Esophagus squamous epithelium (tissue), 5 donors: ENCODE data around the gene ZNF454. TPM values are rescaled to one million over a fixed set of nuclear protein-coding genes. Genes with fewer than 3 reads are reported as not detected.

ENCODE experiments used
- DNase-seq: peaks from one replicate; lab custom pipeline; 2025; lab: John Stamatoyannopoulos, UW
- H3K27ac ChIP-seq, 4 donors: fragments of 200-600 bp; sonication (generic); one replicate each; pipeline ENCODE4 v1.5.1; 2016 to 2019; ENCODE audit warnings: mild to moderate bottlenecking in 1 of 4
- H3K27me3 ChIP-seq, 4 donors: fragments of 200-600 bp; sonication (generic); 1 replicate in 3 of 4; 2 replicates in 1 of 4; pipeline versions ENCODE4 v1.5.1 to v1.6.0; 2017 to 2021; ENCODE audit warnings: antibody characterized with exemption in 1 of 4
- H3K36me3 ChIP-seq, 3 donors: fragments of 200-600 bp; sonication (generic); one replicate each; pipeline ENCODE4 v1.5.1; 2016 to 2019
- H3K4me1 ChIP-seq, 3 donors: fragments of 200-600 bp; sonication (generic); one replicate each; pipeline ENCODE4 v1.5.1; 2017 to 2019
- H3K4me3 ChIP-seq, 4 donors: fragments of 200-600 bp; sonication (generic); 1 replicate in 3 of 4; 2 replicates in 1 of 4; pipeline ENCODE4 v1.5.1; 2016 to 2019; ENCODE audit warnings: mild to moderate bottlenecking in 2 of 4, moderate library complexity in 1 of 4
- H3K9me3 ChIP-seq, 3 donors: fragments of 200-600 bp; sonication (generic); one replicate each; pipeline ENCODE4 v1.5.1; 2016 to 2019
- POLR2A ChIP-seq, 4 donors: fragments of 450-650 bp; IDR thresholded peaks; one replicate each; pipeline ENCODE4 v1.6.1; 2017; ENCODE audit warnings: antibody characterized with exemption in 4 of 4, mild to moderate bottlenecking in 4 of 4, moderate library complexity in 3 of 4
- WGBS, 2 donors: methylation state at CpG; one replicate each; pipeline ENCODE4 v1.1.5; 2018; 5-methylcytosine and 5-hydroxymethylcytosine counted together
- intact Hi-C: fragments of 100-400 bp; cut with DNase I; formaldehyde crosslinking; loops from one replicate; pipeline ENCODE4 v1.15.0; 2022
- total RNA-seq, 4 donors: library from RNA; depleted of rRNA; stranded (reverse); fragments of >200 nt; gene quantifications; one replicate each; pipeline ENCODE4 v1.1.0, GENCODE V29; 2016
- TF ChIP-seq, protein P1 (sequence below), 6 experiments: fragments of 450-650 bp in 4 of 6; fragments of 200-600 bp in 2 of 6; sonication (generic) in 2 of 6; IDR thresholded peaks; one replicate each; pipeline ENCODE4 v1.5.1; 2016 to 2019; ENCODE audit warnings: antibody characterized with exemption in 6 of 6, mild to moderate bottlenecking in 4 of 6, moderate library complexity in 4 of 6
- donor health status: DM: yes; HTN: yes; CAD: no.

Gene ZNF454
- total RNA-seq, 4 donors from 2014 or later = 0.40 to 1.5 (median 1.4) TPM; not detected in 1

DNA sequence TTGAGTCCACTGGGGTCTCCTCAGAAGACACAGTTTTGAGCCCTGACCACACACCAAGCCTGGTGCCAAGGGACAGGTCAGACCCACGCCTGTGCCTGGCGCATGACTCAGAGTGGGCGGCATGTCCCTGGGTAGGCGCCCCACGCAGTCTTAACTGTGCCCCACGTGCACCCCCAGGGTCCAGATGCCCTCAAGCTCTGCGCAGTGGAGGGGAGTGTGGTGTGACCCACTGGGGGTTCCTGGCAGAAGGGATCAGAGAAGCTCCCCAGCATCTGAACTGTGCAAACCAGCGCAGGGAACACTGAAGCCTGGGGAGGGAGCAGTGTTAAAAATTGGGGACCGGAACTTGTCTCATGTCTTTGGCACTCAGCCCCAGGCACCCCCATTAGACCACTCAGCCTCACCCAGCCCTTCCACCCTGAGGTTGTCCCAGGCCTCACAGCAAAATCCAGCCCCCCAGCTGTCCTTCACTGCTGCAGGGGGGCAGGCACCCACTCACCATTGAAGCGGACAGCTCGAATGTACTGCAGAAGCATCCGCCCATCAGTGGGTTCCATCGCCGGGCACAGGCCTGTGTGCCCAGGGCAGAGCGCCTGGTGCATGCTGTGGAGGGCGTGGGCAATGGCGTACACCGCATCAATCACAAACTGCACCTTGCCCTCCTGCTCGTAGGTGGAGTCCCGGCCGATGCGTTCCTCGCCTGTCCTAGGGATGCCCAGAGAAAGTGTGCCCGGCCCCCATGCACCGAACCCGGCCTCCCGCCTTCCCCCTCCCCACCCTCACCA, 47.6 kb downstream of the ZNF454 start:
- Histone ChIP-seq H3K27me3 (peaks cover 0 to 24% (median under 1%) of the 10 kb centered on the region in 4 donors), H3K36me3 (no peaks in the 10 kb centered on the region), H3K27ac (no peak overlapping the region), H3K4me3 (no peak overlapping the region), H3K4me1 (no peaks in the 10 kb centered on the region), H3K9me3 (peaks cover 0 to 73% (median 29%) of the 10 kb centered on the region in 3 donors)
- WGBS, 2 donors = 88 to 89% methylated on average over 14 of the region's 27 CpGs
- TF ChIP-seq, protein P1, sequence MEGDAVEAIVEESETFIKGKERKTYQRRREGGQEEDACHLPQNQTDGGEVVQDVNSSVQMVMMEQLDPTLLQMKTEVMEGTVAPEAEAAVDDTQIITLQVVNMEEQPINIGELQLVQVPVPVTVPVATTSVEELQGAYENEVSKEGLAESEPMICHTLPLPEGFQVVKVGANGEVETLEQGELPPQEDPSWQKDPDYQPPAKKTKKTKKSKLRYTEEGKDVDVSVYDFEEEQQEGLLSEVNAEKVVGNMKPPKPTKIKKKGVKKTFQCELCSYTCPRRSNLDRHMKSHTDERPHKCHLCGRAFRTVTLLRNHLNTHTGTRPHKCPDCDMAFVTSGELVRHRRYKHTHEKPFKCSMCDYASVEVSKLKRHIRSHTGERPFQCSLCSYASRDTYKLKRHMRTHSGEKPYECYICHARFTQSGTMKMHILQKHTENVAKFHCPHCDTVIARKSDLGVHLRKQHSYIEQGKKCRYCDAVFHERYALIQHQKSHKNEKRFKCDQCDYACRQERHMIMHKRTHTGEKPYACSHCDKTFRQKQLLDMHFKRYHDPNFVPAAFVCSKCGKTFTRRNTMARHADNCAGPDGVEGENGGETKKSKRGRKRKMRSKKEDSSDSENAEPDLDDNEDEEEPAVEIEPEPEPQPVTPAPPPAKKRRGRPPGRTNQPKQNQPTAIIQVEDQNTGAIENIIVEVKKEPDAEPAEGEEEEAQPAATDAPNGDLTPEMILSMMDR (IDR thresholded peaks at IDR 0.05) = no peak
- no peak for TF ChIP-seq POLR2A (IDR thresholded peaks at IDR 0.05)
- intact Hi-C loops = no loop called here
- no peak for DNase-seq

DNA sequence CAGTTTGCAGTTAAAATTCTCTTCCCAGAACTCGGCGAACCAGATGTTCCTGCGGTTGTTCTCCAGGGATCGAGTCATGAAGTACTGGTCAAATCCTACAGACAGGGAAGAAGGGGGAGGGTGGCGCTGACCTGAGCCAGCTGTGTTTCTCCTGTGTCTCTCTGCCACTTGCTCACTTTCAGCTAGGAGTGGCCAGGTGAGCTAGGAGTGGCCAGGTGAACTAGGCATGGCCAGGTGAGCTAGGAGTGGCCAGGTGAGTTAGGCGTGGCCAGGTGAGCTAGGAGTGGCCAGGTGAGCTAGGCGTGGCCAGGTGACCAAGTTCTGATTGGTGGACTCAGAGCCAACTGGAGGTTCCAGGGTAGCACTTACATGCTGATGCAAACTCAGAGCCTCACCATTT, 48.3 kb downstream of the ZNF454 start:
- TF ChIP-seq, protein P1 (IDR thresholded peaks at IDR 0.05) = no peak
- no peak for TF ChIP-seq POLR2A (IDR thresholded peaks at IDR 0.05)
- H3K4me1 ChIP-seq = peaks cover 0 to 4% (median 3%) of the 10 kb centered on the region in 3 donors
- 67% methylated on average over 4 of the region's 7 CpGs; no CpG with 5 or more reads in 1 of the 2 donors for WGBS, 2 donors
- H3K4me3 ChIP-seq = no peak overlapping the region
- intact Hi-C loops = no loop called here
- H3K36me3 ChIP-seq = no peaks in the 10 kb centered on the region
- no peak overlapping the region for H3K27ac ChIP-seq
- peaks cover 0 to 31% (median 3%) of the 10 kb centered on the region in 4 donors for H3K27me3 ChIP-seq
- H3K9me3 ChIP-seq = peaks cover 0 to 66% (median 27%) of the 10 kb centered on the region in 3 donors
- no peak for DNase-seq

DNA sequence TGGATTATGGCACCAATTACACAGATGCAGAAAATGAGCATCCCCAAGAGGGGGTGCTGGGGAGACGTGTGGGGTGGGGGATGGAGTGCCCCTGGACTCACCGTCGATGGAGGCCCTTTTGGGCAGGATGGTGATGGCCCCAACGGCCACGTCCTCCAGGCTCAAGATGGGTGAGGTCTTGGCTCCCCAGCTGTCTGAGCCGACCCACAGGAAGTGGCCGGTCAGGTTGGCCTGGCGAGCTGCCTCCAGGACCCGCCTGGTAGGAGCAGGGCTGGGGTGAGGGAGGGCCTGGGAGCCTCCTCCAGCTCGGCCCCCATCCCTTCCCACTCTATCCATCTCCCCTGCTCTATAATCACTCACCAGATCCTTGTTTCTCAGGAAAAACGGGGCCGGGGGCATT, 49.5 kb downstream of the ZNF454 start:
- no peak for DNase-seq

DNA sequence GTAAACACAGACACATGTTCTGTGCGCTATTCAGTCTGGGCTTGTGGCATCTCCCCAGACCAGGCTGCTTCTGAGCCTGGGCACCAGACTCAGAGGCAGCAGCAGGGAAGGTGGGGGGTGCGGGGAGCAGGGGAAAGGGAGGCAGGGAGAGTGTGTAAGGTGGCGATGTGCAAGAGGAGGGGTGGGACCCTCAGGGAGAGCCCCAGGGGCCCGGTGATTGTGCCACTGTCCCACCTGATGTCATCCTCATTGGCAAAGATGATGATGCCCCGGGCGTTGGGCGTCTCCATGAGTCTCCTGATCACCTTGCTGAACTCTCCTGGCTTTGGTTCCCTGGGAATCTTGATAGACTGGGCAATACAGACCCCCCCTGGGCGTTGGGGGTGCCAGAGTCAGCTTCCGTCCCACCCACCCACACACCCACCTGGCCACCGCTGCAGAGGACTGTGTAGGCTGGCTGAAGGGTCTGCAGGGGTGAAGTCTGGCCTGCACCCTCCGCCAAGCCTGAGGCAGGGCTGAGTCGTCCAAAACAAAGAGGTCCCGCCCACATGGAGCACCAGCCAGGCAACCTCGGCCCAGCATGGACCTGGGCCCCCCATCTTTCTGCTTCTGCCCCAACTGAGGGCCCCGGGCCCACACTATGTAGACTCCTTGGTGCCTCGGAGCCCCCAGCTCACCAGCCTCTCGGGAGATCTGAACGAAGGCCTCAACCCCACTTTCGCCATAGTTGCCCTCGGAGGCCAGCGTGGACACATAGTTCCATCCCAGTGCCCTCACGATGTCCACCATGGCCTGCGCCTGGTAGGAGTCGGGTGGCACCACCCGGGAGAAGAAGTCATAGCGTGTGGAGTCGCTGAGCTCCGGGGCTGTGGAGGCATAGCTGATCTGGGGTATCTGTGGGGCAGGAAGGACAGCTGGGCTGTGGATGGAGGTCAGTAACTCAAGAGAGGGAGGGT, 50.5 kb downstream of the ZNF454 start:
- H3K27me3 ChIP-seq = peaks cover 0 to 52% (median 3%) of the 10 kb centered on the region in 4 donors
- peaks cover 0 to 44% (median 13%) of the 10 kb centered on the region in 3 donors for H3K9me3 ChIP-seq
- TF ChIP-seq POLR2A (IDR thresholded peaks at IDR 0.05) = no peak
- TF ChIP-seq, protein P1 (IDR thresholded peaks at IDR 0.05) = no peak
- H3K36me3 ChIP-seq = no peaks in the 10 kb centered on the region
- H3K4me3 ChIP-seq = no peak overlapping the region
- DNase-seq = no peak
- intact Hi-C loops = no loop called here
- H3K4me1 ChIP-seq = peaks cover 0 to 13% (median 9%) of the 10 kb centered on the region in 3 donors
- no peak overlapping the region for H3K27ac ChIP-seq
- 85 to 89% methylated on average over 4 to 18 of the region's 28 CpGs for WGBS, 2 donors

More for the DNA sequence above, 49.5 kb downstream of the ZNF454 start:
- H3K36me3 ChIP-seq = no peaks in the 10 kb centered on the region
- H3K4me1 ChIP-seq = peaks cover 0 to 13% (median 9%) of the 10 kb centered on the region in 3 donors
- peaks cover 0 to 54% (median 21%) of the 10 kb centered on the region in 3 donors for H3K9me3 ChIP-seq
- 71 to 84% methylated on average over 6 to 10 of the region's 12 CpGs for WGBS, 2 donors
- TF ChIP-seq POLR2A (IDR thresholded peaks at IDR 0.05) = no peak
- TF ChIP-seq, protein P1 (IDR thresholded peaks at IDR 0.05) = no peak
- H3K27ac ChIP-seq = no peak overlapping the region
- H3K4me3 ChIP-seq = no peak overlapping the region
- intact Hi-C loops = no loop called here
- peaks cover 0 to 42% (median 3%) of the 10 kb centered on the region in 4 donors for H3K27me3 ChIP-seq
